Activated B cell treated with CpG ODN at 0.5 μM for 24 hours (primary cell): Measurements from ENCODE around the gene ANKRD1. TPM values are rescaled to one million over a fixed set of nuclear protein-coding genes. Genes with fewer than 3 reads are reported as not detected.

Experiments
- ATAC-seq: fragments of 200-7000 bp; cut with Tn5 transposase; one replicate; pipeline ENCODE4 v1.10.0; 2021; ENCODE audit warnings: low read depth, mild to moderate bottlenecking, moderate library complexity
- CTCF ChIA-PET: fragments of 350-600 bp; sonication (Branson Sonifier 250); formaldehyde crosslinking; loops from one replicate; lab custom pipeline; 2021; ENCODE audit warnings: antibody characterized with exemption; lab: Charles Lee
- POLR2A ChIA-PET: fragments of 350-600 bp; sonication (Branson Sonifier 250); formaldehyde crosslinking; loops from one replicate; lab custom pipeline; 2021; ENCODE audit warnings: antibody characterized with exemption; lab: Charles Lee
- DNase-seq: peaks from one replicate; pipeline ENCODE4 v3.0.0; 2022
- H3K27ac Mint-ChIP-seq: one replicate; pipeline ENCODE4 v1.8.0; 2020; ENCODE audit warnings: mixed read lengths
- H3K27me3 Mint-ChIP-seq: one replicate; pipeline ENCODE4 v1.8.0; 2021; ENCODE audit warnings: mixed read lengths
- H3K36me3 Mint-ChIP-seq: one replicate; pipeline ENCODE4 v1.8.0; 2021; ENCODE audit warnings: low read depth, mixed read lengths
- H3K4me1 Mint-ChIP-seq: one replicate; pipeline ENCODE4 v1.8.0; 2021; ENCODE audit warnings: mixed read lengths
- H3K4me3 Mint-ChIP-seq: one replicate; pipeline ENCODE4 v1.8.0; 2020; ENCODE audit warnings: mild to moderate bottlenecking, mixed read lengths
- H3K9me3 Mint-ChIP-seq: one replicate; pipeline ENCODE4 v1.8.0; 2020; ENCODE audit warnings: mixed read lengths
- CTCF ChIP-seq: fragments of 200-600 bp; IDR thresholded peaks from one replicate; pipeline ENCODE4 v1.8.0; 2022; ENCODE audit warnings: antibody characterized with exemption, mild to moderate bottlenecking
- intact Hi-C: fragments of 100-400 bp; cut with micrococcal nuclease; formaldehyde crosslinking; loops from one replicate; pipeline ENCODE4 v1.15.1; 2024
- total RNA-seq: library from RNA; stranded (reverse); gene quantifications from 2 replicates; pipeline ENCODE4 v1.2.3, GENCODE V29; 2022

Gene ANKRD1
- total RNA-seq, 1 donor from 2014 or later, result not detected

GRCh38 chr10:90960355-90960814 is 39.5 kb upstream of the ANKRD1 start:
- Mint-ChIP-seq H3K4me1 (peaks cover 6% of the 10 kb centered on the region), H3K36me3 (no peaks in the 10 kb centered on the region), H3K27ac (no peak overlapping the region), H3K9me3 (no peaks in the 10 kb centered on the region), H3K27me3 (no peaks in the 10 kb centered on the region), H3K4me3 (no peak overlapping the region)
- DNase-seq (no peak), ATAC-seq (peak; percentile 40)
- no peak for TF ChIP-seq CTCF
- intact Hi-C loops, result no loop called here
- POLR2A ChIA-PET, result interaction anchor here (0.7 to 0.9 kb wide), 2 partner anchors 19 to 47 kb away, joined by 3 read pairs; no protein-coding TSS in a partner anchor
- CTCF ChIA-PET, result no interaction called here

- ATAC-seq (no peak), DNase-seq (no peak)
- Mint-ChIP-seq H3K27me3 (no peaks in the 10 kb centered on the region), H3K36me3 (no peaks in the 10 kb centered on the region), H3K4me1 (peaks cover 6% of the 10 kb centered on the region), H3K9me3 (no peaks in the 10 kb centered on the region), H3K27ac (no peak overlapping the region), H3K4me3 (no peak overlapping the region)
- ChIA-PET POLR2A (no interaction called here), CTCF (no interaction called here)
- no peak for TF ChIP-seq CTCF
- intact Hi-C loops, result no loop called here
Measured at GRCh38 chr10:90959826-90960225, 38.9 kb upstream of the ANKRD1 start.

- no peak overlapping the region for H3K27ac Mint-ChIP-seq
- H3K4me3 Mint-ChIP-seq, result no peak overlapping the region
- H3K36me3 Mint-ChIP-seq, result no peaks in the 10 kb centered on the region
- no peak for TF ChIP-seq CTCF
- ChIA-PET POLR2A (no interaction called here), CTCF (interaction anchor here (0.9 kb wide), 1 partner anchor 14 kb away, joined by 3 read pairs; no protein-coding TSS in a partner anchor)
- intact Hi-C loops, result no loop called here
- DNase-seq (no peak), ATAC-seq (no peak)
- H3K4me1 Mint-ChIP-seq, result peaks cover 6% of the 10 kb centered on the region
- H3K27me3 Mint-ChIP-seq, result no peaks in the 10 kb centered on the region
- no peaks in the 10 kb centered on the region for H3K9me3 Mint-ChIP-seq
Measured at GRCh38 chr10:90958781-90959180, 37.9 kb upstream of the ANKRD1 start.

GRCh38 chr10:90947030-90947960 is 26.4 kb upstream of the ANKRD1 start:
- ChIA-PET CTCF (interaction anchor here (1.2 kb wide), 1 partner anchor 10 kb away, joined by 3 read pairs; no protein-coding TSS in a partner anchor), POLR2A (interaction anchor here (0.5 kb wide), 1 partner anchor 1750 kb away, joined by 3 read pairs; no protein-coding TSS in a partner anchor)
- no peaks in the 10 kb centered on the region for H3K4me1 Mint-ChIP-seq
- no peak overlapping the region for H3K4me3 Mint-ChIP-seq
- peaks cover 4% of the 10 kb centered on the region for H3K9me3 Mint-ChIP-seq
- H3K36me3 Mint-ChIP-seq, result no peaks in the 10 kb centered on the region
- ATAC-seq (no peak), DNase-seq (no peak)
- no peak for TF ChIP-seq CTCF
- H3K27me3 Mint-ChIP-seq, result no peaks in the 10 kb centered on the region
- no peak overlapping the region for H3K27ac Mint-ChIP-seq
- intact Hi-C loops, result no loop called here

- intact Hi-C loops, result no loop called here
- DNase-seq (no peak), ATAC-seq (no peak)
- H3K4me1 Mint-ChIP-seq, result no peaks in the 10 kb centered on the region
- H3K36me3 Mint-ChIP-seq, result no peaks in the 10 kb centered on the region
- CTCF ChIA-PET, result no interaction called here
- peaks cover 3% of the 10 kb centered on the region for H3K9me3 Mint-ChIP-seq
- no peak overlapping the region for H3K27ac Mint-ChIP-seq
- no peak for TF ChIP-seq CTCF
- POLR2A ChIA-PET, result no interaction called here
- no peaks in the 10 kb centered on the region for H3K27me3 Mint-ChIP-seq
- H3K4me3 Mint-ChIP-seq, result no peak overlapping the region
Measured at GRCh38 chr10:90945491-90946070, 24.7 kb upstream of the ANKRD1 start.
